Hematopoietic multipotent progenitor cell treated with erythropoietin and hydrocortisone succinate and interleukin-3 and kit ligand, for 17 days (in vitro differentiated cells): Measurements from ENCODE around the gene SLC43A1.

ENCODE experiments used
- DNase-seq: peaks from one replicate; pipeline ENCODE4 v3.0.0-alpha.2; 2015; ENCODE audit warnings: low spot score

Gene SLC43A1

GRCh38 chr11:57497303-57498247 is 17.9 kb downstream of the SLC43A1 start:
- no peak for DNase-seq

GRCh38 chr11:57496109-57496820 is 19.2 kb downstream of the SLC43A1 start:
- no peak for DNase-seq

GRCh38 chr11:57493507-57494503 is 21.7 kb downstream of the SLC43A1 start:
- DNase-seq = peak; percentile 80

GRCh38 chr11:57491371-57492061 is 24.0 kb downstream of the SLC43A1 start:
- peak; percentile 76 for DNase-seq

- no peak for DNase-seq
Observed at GRCh38 chr11:57490456-57491248, 24.9 kb downstream of the SLC43A1 start.

- DNase-seq = no peak
Observed at GRCh38 chr11:57487920-57488659, 27.4 kb downstream of the SLC43A1 start.

- DNase-seq = no peak
Observed at GRCh38 chr11:57487021-57487778, 28.3 kb downstream of the SLC43A1 start.

GRCh38 chr11:57485217-57485990 is 30.1 kb downstream of the SLC43A1 start:
- DNase-seq = no peak

GRCh38 chr11:57484141-57484710 is 31.3 kb downstream of the SLC43A1 start:
- no peak for DNase-seq

- no peak for DNase-seq
Observed at GRCh38 chr11:57483562-57483918, 32.0 kb downstream of the SLC43A1 start.

- no peak for DNase-seq
Observed at GRCh38 chr11:57482782-57483561, 32.5 kb downstream of the SLC43A1 start.

GRCh38 chr11:57481915-57482781 is 33.4 kb downstream of the SLC43A1 start:
- no peak for DNase-seq

GRCh38 chr11:57481315-57481714 is 34.2 kb downstream of the SLC43A1 start:
- no peak for DNase-seq

- peak; percentile 69 for DNase-seq
Observed at GRCh38 chr11:57480409-57481137, 34.9 kb downstream of the SLC43A1 start.

- no peak for DNase-seq
Observed at GRCh38 chr11:57479911-57480310, 35.6 kb downstream of the SLC43A1 start.
